Measurements from ENCODE around the gene CYFIP1.

Gene CYFIP1

DNA sequence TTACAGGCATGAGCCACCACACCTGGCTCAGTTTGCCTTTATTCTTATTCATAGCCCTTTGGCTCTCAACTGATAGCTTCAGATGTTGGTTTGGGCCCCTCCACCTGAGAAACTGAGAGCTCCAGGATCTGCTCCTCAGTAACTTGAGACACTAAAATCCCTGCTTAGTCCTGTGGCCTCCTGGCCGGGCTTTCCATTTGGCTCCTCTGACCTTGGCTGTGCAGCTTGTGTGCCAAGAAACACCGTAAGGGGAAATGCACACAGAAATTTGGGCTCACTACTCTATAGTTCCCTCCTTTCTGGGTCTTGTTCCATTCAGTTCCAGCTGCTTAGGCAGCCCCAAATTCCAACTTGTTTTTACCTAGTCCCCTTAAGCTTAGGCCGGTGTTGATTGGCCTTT, 116.8 kb downstream of the CYFIP1 start:
- no peak for DNase-seq

DNA sequence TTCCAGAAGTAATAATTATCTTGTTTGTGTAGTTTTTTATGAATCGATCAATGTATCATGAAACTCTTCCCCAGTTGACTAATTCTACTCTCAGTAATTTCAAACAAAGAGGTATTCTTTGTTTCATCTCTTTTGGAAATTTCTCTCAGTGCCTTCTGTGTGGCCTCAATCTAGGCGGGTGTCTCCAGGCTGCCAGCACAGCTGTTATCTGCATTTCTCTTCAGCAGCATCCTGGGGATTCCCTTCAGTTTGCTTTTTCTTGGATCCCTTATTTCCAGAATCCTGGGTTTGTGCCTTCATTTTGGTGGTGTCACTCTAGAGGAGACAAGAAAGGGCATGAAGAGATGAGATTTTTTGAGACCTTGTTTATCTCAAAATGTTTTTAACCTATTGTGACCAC, 119.0 kb downstream of the CYFIP1 start:
- no peak for DNase-seq

DNA sequence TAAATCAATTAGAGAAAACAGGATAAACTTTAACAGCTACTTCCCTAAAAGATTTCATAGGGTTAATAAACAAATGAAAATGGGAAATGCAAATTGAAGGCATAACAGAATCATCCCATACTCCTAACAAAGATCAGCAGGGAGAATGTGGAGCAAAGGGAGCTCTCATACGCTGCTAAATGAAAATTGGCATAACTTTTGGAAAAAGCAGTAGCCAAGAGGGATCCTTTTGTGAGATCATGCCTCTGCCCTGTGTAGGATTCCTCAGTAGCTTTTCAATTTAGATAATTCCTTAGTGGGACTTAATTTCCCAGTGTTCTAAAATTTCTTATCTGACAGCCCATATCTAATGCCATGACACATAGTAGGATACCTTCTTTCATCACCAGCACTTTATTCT, 123.5 kb downstream of the CYFIP1 start:
- DNase-seq: no peak

DNA sequence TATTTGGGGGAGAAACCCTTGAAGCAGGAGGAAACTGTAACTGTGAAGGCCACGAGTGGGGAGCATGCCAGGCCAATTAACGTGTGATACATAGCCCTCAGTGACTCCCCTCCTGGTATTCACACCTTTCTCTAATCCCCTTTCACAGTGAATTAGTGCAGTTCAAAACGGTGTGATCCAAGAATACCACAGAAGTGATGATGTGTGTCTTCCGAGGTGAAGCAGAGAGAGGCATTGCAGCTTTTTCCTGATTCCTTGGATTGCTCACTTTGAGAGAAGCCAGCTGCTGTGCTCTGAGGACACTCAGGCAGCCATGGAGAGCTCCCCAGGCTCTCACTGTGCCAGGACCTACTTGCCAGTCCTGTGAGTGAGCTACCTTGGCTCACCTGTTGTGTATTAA, 124.4 kb downstream of the CYFIP1 start:
- no peak for DNase-seq

DNA sequence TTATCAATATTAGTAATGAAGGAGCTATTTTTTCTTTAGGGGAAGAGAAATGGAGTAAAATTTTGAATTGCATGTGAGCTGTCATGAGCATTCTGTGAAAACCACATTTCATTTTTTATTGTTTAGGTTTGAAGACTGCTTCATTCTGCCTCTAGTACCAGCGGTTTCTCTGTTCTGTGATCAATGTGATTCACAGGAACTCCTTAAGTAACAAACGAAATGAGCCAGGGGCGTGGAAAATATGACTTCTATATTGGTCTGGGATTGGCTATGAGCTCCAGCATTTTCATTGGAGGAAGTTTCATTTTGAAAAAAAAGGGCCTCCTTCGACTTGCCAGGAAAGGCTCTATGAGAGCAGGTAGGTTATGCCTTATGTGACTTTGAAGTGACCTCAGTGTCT, 128.7 kb downstream of the CYFIP1 start:
- DNase-seq: no peak

DNA sequence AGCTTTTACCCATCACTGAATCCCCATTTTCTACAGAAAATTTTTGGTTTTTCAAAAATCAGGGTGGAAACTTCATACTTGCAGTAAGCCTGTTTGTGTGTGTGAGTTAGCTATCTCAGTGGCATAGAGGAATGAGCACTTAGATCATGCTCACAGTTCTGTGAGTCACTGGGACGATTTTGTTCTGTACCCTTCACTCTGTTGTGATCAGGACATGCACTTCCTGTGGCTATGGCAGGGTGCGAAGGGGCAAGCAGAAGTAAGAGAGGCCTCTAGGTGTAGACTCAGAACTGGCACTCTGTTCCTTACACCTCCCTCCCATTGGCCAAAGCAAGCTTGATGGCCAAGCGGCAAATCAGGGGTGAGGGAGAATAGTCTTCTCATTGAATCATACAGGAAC, 130.1 kb downstream of the CYFIP1 start:
- DNase-seq: no peak

DNA sequence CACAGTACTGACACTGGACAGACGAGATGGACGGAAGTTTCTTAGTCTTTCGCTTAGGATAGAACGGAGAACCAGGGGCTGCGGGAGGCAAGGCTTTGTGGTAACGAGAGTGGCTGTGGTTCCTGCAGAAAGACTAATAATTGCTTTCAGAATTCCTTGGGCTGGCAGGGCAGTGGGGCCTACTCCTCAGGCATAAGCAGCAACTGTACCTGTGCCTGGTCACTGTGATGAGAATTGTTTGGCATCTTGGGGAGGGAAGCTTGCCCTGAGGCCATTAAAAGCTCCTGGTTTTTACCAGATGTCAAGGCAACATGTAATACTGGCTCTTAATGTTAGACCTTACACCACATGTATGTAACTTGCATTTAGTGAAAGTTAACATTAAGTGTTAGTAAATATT, 134.1 kb downstream of the CYFIP1 start:
- DNase-seq: no peak

DNA sequence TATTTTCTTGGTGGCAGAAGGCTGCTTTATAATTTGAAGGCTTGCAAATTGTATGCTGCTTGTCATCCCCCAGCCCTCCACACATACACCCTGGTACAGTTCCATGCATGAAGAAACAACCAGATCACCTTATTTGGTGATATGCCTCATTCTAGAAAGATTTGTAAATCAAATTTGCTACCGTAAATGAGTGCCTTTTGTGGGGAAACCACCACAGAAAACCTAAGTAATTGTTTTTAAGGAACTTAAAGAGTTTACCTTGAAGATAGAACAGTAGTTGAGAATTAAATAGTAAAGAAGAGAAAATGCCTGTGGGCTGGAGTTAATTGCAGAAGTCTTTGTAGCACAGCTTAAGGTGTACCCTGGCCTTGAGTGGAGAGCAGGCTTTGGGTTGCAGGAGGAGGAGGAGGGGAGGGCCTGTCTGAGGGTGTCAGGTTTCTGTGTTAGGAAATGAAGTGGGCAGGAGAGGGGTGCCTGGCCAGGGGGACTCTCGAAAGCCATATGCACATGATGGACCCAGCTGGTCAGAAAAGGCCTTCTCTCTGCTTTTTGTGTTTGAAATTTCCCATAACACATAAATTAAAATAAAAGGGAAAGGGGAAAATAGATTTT, 134.8 kb downstream of the CYFIP1 start:
- no peak for DNase-seq

DNA sequence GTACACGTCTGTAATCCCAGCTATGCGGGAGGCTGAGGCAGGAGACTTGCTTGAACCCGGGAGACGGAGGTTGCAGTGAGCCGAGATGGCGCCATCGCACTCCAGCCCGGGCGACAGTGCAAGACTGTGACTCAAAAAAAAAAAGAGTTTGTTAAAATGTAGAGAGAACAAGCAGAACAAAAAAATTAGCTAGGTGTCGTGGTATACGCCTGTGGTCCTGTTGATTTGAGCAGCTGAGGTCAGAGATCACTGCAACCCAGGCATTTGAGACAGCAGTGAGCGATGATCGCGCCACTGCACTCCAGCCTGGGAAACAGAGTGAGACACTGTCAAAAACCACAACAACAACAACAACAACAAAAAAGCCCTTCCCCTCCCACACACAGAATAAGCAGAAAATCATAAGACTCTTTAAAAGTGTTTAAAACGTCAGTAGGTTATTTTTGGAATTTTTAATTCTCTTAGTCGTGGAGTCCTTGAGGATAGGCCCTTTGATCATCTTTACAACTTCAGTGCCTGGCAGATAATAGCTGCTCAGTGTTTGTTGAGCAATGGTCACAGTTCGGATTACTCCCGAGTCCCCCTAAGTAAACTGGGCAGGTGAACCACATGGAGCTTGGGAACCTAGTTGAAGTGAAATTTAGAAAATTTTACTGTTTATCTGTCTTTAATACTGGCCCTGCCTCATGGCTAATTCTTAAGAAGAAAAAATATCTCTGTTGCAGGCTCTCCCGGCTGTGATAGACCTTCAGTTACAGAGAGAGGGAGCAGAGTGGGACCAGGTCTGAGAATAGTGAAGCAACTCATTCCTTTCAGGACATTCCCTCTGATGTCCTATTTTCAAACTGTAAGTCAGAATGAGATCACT, 135.5 kb downstream of the CYFIP1 start:
- no peak for DNase-seq

DNA sequence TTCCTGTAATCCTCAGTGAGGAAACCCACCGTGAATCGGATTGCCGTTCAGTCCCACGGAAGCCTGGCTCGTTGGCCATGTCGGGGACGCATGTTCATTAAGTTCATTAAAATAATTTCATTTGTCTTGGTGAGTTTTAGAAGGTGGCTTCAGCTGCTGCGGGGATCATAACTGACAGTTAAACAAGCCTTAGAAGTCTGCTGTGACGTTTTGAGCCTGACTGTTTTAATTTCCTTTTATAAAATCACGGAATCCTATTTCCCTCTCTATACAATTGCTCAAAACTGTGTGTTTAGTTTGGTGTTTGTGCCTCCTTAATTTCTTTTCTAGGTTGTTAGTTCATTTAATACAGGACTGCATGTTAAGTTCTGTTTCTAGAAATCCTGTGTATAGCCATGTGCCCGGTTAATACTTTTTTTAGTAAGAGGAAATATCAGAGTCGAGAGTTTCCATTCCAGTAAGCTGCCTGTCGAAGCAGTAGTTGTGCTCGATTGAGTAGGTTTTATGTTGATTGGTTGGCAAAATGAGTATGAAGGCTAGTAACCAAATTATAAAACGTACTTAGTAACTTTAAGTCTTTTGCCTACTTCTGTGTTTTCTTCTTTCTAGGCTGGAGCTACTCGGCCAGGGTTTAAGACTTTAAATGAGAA, 141.0 kb downstream of the CYFIP1 start:
- DNase-seq: no peak

DNA sequence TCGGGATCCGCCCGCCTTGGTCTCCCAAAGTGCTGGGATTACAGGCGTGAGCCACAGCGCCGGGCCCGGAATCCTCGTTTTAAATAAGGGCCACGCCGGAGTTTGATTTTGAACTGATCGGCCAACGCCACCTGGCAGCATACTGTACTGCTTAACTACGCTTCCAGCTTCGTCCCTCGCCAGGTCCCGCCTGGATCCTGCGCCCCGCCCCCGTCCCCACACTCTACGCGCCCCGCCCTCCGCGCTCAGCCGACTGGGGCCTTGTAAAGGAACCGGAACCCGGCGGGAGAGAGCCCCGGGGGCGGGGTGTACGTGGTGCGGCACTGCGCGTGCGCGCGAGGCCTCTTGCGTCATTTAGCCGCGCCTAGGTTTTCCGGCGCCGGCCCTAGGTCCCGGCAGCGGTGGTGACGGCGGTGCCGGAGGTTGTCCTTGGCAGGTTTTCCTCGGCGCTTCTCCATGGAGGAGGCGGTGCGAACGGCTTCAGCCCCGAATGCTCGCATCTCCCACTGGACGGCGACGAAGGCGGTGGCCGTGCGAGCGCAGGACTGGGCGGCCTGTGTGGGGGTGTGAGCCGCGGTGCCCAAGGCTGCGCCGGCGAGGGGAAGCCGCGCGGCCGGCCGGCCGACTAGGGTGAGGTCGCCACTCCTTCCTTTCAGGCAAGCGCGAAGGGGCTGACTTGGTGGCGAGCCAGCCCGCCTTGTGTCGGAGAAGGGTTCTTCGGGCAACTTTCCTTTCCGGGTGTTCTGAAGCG, 141.7 kb downstream of the CYFIP1 start, which contains the start of gene NIPA2:
Gene NIPA2 (plus strand): TSS at position 375 of the 751 bp plus-strand sequence. CDS start 13,066 bp downstream, outside the sequence.
- peak; percentile 98 for DNase-seq

DNA sequence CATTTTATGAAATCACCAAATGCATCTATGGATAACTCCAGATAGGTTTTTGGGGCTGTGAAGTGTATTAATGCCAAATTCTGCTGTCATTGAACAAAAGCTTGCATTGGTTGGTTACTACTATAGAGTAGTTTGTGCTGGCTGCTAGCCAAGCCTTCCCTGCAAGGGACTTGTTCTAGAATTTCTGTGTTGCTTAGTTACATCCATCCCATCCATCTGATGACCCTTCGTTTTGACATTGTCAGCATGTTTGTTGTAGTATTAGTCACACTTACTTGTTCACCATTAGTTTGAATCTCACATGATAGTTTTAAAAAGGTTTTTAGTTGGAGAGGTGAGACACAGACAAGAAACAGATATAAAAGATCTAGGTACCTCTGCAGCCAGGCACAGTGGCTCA, 148.7 kb downstream of the CYFIP1 start:
- DNase-seq: no peak

DNA sequence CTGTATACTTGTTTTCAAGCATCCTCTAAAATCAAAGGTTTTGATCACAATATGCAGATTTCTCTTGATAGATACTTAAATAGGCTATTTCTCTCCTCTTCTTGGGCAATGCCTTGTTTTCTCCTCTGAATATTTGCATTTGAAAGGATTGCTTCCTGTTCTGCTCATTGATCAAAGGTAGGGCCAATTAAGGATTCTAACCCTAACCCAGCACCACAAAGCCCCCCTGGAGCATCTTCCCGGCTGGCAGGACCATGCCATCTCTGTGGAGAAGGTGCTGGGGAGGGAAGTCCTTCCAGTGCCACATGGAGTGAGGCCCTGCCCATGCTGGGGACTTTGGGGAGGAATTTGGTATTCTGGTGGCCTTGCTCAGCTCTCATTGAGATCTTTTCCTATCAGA, 153.0 kb downstream of the CYFIP1 start:
- no peak for DNase-seq

DNA sequence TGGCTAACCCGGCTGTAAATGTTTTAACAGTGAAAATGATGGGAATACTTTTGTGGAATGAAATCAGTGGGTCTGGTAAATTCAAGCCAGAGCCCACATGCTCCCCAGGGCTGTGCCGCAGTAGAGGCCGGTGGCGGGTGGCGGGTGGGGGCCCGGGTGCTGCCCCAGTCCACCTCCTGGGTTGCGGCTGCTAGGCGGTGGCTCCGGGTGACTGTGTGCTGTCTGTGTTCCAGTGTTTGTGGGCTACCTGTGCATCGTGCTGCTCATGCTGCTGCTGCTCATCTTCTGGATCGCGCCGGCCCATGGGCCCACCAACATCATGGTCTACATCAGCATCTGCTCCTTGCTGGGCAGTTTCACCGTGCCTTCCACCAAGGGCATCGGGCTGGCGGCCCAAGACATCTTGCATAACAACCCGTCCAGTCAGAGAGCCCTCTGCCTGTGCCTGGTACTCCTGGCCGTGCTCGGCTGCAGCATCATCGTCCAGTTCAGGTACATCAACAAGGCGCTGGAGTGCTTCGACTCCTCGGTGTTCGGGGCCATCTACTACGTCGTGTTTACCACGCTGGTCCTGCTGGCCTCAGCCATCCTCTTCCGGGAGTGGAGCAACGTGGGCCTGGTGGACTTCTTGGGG, 156.6 kb downstream of the CYFIP1 start:
- no peak for DNase-seq

DNA sequence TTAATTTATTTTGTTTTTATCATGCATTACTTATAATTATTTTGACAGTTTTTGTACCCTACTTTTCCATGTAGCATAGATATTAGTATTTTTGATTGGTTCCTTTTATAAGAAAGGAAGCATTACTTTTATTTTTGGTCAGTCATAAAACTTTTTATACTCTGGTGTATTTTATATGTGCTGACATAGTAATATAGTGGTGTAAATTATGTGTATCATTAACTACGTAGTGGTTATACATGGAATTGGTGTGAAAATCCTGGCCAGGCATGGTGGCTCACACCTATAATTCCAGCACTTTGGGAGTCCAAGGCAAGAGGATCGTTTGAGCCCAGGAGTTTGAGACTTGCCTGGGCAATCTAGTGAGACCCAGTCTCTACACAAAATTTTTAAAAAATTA, 160.5 kb downstream of the CYFIP1 start:
- DNase-seq: no peak
